Epithelial cell of proximal tubule (primary cell): ENCODE measurements around the gene ANXA6. TPM values are rescaled to one million over a fixed set of nuclear protein-coding genes. Genes with fewer than 3 reads are reported as not detected.

Source experiments
- DNase-seq: peaks from one replicate; pipeline ENCODE4 v3.0.0-alpha.2; 2011; ENCODE audit warnings: low read depth
- H3K4me3 ChIP-seq: 2 replicates; pipeline ENCODE4 v1.5.1; 2011; ENCODE audit warnings: low read depth, mild to moderate bottlenecking, low read length
- total RNA-seq: library from RNA; depleted of rRNA; stranded (reverse); fragments of >200 nt; gene quantifications from 2 replicates; pipeline ENCODE4 v1.2.3, GENCODE V29; 2015
- TF ChIP-seq, protein P1 (sequence below): conservative IDR thresholded peaks from 2 replicates; pipeline ENCODE4 v1.5.1; 2012; ENCODE audit warnings: low read depth, mild to moderate bottlenecking, low read length

Gene ANXA6
- total RNA-seq, 1 donor from 2014 or later = 83.6 TPM

DNA sequence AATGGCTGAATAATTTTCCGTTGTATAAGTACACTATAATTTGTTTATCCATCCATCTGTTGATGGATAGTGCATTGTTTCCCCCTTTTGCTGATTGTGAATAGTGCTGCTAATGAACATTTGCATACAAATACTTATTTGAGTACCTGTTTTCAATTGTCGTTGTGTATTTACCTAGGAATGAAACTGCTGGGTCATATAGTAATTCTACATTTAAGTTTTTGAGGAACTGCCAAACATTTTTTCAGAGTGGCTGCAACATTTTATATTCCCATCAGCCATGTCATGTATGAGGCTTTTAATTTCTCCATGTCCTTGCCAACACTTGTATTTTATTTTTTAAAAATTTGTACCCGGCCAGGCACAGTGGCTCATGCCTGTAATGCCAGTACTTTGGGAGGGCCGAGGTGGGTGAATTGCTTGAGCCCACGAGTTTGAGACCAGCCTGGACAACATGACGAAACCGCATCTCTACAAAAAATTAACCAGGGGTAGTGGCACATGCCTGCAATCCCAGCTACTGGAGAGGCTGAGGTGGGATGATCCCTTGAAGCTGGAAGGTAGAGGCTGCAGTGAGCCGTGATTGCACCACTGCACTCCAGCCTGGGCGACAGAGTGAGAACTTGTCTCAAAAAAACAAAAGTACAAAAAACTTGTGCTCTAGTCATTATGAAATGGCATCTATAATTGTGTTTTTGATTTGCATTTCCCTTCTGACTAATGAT, 2.2 kb upstream of the ANXA6 start:
- DNase-seq = no peak
- no peak overlapping the region for H3K4me3 ChIP-seq
- TF ChIP-seq, protein P1, sequence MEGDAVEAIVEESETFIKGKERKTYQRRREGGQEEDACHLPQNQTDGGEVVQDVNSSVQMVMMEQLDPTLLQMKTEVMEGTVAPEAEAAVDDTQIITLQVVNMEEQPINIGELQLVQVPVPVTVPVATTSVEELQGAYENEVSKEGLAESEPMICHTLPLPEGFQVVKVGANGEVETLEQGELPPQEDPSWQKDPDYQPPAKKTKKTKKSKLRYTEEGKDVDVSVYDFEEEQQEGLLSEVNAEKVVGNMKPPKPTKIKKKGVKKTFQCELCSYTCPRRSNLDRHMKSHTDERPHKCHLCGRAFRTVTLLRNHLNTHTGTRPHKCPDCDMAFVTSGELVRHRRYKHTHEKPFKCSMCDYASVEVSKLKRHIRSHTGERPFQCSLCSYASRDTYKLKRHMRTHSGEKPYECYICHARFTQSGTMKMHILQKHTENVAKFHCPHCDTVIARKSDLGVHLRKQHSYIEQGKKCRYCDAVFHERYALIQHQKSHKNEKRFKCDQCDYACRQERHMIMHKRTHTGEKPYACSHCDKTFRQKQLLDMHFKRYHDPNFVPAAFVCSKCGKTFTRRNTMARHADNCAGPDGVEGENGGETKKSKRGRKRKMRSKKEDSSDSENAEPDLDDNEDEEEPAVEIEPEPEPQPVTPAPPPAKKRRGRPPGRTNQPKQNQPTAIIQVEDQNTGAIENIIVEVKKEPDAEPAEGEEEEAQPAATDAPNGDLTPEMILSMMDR = no peak

DNA sequence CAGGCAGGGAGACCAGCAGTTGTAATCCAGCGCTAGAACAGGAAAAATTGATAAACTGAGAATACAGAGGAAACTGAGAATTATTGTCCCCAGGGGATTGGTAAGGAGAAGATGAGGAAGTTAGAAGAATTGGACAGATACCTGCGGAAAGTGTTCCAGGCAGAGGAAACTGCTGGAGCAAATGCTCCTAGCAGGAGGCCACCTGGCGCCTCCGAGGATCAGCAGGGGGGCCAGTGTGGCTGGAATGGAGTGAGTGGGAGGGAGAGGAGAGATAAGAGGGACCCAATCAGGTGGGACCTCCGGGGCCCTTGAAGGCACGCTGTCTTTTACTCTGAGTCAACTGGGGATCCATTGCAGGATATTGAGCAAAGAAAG, 695 bp upstream of the ANXA6 start:
- DNase-seq = no peak
- TF ChIP-seq, protein P1 = no peak
- H3K4me3 ChIP-seq = peak overlapping the region; percentile 87

DNA sequence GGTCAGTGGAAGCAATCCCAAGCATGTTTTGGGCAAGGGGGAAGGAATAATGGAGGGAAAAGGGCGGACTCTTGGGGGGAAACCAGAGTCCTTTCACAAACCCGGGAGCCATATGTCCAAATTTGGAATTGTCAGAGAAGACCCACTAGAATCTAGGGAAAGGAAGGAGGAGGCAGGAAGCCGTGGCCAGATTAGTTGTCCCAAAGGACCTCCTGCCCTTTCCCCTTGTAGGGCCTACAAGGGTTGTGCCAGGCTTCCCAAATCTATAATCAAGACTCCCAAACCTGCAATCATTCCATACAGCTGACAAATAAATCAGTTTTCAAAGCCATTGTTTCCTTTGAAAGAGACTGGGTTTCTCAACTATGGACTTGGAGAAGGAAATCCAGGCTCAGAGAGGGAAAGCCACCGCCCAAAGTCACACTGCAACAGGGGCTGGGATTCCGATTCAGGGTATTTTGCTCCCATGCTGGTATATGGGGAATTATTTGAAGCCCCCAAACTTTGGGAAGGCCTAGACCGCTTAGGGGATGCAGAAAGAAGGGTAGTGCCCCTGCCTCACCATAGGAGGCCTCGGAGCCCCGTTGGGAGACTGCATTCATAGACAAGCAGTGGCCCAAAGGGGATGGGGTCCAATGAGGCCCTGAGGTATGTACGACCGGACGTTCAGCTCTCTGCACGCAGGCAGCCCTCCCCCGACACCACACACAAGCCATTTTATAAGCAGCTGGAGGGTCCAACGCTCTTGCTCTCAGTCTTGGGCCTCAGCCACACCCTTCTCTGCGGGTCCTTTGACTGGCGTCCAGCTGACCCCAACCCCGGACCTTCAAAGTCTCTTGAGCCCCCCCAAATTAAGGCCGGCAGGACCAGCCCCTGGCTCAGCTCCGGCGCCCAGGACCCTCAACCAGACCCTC, 815 bp downstream of the ANXA6 start:
- TF ChIP-seq, protein P1 = no peak
- no peak for DNase-seq
- peak overlapping the region; percentile 87 for H3K4me3 ChIP-seq

DNA sequence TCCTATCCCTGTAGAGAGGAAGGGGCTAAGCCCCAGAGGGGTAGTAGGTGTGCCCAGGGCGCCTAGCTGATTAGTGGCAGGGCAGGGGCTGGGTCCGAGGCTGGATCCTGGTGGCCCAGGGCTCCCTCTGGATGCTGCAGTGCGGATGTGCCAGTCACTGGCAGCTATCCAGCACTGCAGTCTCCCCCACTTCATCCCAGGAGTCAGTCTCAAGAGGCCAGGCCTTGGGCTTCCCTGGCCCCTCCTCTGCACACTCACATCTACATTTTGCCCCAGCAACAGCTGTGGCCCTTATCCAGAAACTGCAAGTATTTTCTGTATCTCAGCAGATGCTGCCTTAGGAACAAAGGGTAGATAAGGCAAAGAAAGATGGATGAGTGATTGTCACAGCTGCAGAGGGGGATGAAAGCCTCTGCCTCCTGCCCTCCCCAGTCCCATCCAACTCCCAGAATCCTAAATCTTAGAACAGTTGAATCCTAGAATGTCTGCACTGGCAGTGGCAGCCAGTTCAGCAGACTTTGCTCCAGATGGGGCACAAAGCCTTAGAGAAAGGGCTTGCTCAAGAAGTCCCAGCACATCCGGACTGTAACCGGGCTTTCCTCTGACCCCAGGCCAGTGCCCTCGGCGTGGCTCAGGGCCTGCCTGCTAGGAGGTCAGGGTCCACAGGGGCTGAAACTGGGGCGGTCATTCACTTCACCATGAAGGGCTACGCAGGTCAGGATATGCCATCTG, 1.6 kb downstream of the ANXA6 start:
- DNase-seq = no peak
- H3K4me3 ChIP-seq = peak overlapping the region; percentile 87
- TF ChIP-seq, protein P1 = no peak

DNA sequence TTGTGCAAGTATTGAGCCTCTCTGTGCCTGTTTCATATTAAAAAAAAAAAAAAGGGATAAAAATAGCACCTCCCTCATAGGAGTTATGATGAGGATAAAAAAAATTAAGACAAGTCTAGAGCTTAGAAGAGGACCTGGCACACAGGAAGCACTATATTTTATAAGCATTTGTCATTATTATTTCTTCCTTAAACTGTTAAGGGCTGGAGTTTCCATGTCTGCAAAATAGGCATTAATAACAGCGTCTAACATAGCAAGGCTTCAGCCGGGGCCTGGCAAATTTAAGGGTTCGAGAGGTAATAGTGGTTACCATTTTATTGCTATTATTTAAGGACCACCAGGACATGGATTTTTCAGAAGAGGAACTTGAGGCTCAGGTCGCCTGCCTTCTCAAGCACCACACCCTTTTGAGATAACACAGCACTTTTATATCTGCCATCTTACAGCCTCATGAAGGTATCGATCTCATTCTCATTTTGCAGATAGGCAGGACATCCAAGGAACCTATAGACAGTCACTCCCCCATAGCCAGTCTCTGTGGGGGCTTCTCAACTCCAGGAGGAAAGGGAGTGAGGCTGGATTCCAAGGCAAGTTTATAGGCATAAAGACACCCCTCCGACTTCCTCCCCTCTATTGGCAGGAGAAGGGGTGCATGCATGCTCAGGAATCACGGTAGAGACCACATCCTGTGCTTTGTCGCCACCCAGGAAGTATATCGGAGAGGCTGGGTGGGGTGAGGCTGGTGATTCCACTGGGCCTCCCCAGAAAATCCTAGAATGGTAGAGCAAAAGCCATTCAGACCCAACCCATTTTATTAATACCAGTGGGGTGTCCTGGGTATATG, 2.4 kb downstream of the ANXA6 start:
- no peak for DNase-seq
- TF ChIP-seq, protein P1 = no peak
- H3K4me3 ChIP-seq = peak overlapping the region; percentile 9

DNA sequence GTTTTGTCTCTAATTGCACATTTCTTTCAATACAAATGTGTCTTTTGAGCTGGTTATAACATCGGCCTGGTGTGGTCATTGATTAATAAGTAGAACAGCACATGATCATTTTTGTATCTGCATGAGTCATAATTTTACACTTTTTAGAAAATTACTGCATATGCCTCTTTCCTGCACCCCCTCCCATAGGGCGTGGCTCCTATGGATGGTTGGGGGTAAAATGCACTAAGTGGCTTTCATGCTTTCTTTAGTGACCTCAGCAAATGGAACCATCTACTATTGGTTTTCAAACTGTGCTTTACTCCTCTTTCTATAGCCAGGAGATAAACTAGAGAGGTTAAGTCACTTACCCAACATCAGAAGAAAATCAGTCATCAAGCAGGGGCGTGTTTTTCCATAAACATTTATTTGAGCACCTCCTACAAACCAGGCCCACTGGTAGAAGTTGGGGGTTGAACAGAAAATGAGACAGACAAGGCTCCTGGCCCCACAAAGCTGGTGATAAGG, 3.8 kb downstream of the ANXA6 start:
- DNase-seq = no peak
- H3K4me3 ChIP-seq = no peak overlapping the region
- TF ChIP-seq, protein P1 = no peak
